ENCODE measurements around the gene RERE.

DNA sequence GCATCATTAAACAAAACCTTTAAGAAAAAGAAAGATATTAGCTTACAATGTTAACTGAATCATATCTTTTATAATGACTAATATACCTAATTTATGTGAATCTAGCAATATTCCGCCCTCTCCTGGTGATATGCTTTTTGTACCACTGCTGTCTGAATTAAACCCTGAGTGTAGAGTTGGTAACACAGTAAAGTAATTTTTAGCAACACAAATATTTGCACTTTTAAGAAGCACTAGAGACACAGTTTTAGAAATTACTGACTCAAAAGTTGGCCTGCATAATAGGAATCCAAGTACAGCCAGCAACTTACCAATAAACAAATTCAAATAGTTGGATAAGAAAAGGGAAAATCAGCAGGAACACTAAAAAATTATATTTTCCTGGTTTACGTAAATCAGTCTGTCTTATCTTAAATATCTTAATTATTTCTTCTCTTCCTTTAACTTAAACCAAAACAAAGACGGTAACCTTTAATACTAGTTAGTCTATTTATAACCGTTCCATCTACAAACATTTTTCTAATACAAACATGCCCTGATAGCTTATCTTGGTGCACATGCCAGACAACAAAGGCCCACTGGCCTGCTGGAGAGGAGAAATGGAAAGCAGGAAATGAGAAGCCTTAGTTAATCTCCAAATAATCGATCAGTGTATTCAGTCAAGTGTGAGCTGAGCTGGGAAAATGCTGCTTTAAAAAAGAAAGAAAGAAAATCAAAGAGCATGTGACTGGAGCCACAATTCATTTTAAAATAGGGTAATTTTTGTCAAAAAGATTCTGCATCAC, 246.0 kb downstream of the RERE start:
- TF ChIP-seq, protein P1, sequence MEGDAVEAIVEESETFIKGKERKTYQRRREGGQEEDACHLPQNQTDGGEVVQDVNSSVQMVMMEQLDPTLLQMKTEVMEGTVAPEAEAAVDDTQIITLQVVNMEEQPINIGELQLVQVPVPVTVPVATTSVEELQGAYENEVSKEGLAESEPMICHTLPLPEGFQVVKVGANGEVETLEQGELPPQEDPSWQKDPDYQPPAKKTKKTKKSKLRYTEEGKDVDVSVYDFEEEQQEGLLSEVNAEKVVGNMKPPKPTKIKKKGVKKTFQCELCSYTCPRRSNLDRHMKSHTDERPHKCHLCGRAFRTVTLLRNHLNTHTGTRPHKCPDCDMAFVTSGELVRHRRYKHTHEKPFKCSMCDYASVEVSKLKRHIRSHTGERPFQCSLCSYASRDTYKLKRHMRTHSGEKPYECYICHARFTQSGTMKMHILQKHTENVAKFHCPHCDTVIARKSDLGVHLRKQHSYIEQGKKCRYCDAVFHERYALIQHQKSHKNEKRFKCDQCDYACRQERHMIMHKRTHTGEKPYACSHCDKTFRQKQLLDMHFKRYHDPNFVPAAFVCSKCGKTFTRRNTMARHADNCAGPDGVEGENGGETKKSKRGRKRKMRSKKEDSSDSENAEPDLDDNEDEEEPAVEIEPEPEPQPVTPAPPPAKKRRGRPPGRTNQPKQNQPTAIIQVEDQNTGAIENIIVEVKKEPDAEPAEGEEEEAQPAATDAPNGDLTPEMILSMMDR (conservative IDR thresholded peaks at IDR 0.05), result peak; percentile 86
- no peak for TF ChIP-seq ZFX (IDR thresholded peaks at IDR 0.05)

Data from C4-2B (cell line).